H54 (cell line): ENCODE results near the gene COG2.
"Not testable (repeated sequence)": the region's sequence is repeated elsewhere in the genome, so short reads cannot be mapped to it uniquely, and the experiment has no call there.

ENCODE experiments used
- DNase-seq: peaks from one replicate; pipeline ENCODE4 v3.0.0; 2011; ENCODE audit warnings: low spot score, mixed read lengths; ENCODE audit not compliant: insufficient read length
- FAIRE-seq: peaks from 3 replicates; lab custom pipeline; 2011; peaks lifted over from hg19 to GRCh38; lab: Jason Lieb, UNC
- POLR2A ChIP-seq: IDR thresholded peaks from 2 replicates; pipeline ENCODE4 v1.6.1; 2011; ENCODE audit warnings: low read depth, mild to moderate bottlenecking, low read length

COG2 gene

DNA sequence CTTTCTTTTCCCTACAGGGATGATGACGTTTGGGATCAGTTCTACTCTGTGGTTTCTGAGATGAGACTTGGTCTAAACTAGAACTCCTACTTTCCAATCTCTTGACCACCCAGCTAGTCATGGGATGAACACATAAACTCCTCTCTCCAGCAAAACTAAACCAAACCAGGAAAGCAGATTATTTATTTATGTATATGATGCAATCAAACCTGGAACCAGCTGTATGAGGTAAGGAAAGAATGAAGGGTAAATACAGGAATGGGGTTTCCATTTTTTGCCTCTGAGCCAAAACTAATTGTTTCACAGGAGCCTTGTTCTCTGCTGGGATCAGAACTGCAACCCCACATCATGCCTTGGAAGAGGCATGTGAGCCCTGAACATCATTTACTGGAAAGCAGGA lies 75.0 kb downstream of the COG2 start:
- FAIRE-seq: no peak
- no peak for DNase-seq
- no peak for TF ChIP-seq POLR2A

DNA sequence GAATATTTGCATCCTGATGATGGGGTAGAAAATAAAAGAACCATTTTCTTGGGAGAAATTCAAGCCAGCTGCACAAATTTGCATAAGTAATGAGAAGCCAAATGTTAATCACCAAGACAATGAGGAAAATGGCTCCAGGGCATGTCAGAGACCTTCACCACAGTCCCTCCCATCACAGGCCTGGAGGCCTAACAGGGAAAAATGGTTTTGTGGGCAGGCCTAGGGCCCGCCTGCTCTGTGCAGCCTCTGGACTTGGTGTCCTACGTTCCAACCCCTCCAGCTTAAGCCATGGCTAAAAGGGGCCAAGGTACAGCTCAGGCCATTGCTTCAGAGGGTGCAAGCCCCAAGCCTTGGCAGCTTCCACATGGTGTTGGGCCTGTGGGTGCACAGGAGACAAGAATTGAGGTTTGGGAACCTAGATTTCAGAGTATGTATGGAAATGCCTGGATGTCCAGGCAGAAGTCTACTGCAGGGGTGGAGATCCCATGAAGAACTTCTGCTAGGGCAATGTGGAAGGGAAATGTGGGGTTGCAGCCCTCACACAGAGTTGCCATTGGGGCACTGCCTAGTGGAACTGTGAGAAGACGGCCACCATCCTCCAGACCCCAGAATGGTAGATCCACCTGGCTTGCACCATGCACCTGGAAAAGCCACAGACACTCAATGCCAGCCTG lies 79.7 kb downstream of the COG2 start:
- FAIRE-seq, DNase-seq: not testable (repeated sequence)

DNA sequence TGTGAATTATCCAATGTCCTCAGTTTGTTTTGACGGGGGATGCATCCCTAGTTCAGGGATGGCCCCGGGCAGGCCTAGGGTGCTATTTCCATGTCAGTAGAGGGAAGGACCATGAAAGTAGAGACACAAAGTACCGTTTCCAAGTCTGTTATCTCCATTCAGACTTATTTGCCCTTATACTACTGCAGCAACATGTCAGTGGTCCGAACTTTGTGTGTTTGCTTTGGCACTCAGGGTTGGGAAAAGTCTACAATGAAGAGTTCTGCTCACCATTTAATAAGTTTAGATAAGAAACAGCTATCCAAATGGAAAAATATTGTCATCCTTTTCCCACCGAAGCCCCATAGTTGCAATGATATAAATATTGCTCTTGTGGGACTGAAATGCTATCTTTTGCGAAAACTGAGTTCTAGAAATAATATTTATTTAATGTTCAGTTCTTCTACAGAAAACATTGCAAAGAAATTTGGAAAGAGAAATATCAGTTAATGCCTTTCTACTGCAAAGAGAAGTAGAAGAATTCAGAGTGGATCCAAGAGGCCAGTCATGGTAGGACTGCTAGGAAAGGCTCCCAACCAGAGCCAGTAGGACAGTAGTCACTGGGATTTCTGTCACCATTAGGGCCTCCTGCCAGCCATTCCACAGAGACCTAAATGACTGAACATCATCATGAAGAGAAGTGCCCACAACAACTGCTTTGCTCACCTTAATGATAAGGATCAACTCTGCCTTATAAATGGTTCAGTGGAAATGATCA lies 83.2 kb downstream of the COG2 start:
- no peak for DNase-seq
- TF ChIP-seq POLR2A: no peak
- no peak for FAIRE-seq

DNA sequence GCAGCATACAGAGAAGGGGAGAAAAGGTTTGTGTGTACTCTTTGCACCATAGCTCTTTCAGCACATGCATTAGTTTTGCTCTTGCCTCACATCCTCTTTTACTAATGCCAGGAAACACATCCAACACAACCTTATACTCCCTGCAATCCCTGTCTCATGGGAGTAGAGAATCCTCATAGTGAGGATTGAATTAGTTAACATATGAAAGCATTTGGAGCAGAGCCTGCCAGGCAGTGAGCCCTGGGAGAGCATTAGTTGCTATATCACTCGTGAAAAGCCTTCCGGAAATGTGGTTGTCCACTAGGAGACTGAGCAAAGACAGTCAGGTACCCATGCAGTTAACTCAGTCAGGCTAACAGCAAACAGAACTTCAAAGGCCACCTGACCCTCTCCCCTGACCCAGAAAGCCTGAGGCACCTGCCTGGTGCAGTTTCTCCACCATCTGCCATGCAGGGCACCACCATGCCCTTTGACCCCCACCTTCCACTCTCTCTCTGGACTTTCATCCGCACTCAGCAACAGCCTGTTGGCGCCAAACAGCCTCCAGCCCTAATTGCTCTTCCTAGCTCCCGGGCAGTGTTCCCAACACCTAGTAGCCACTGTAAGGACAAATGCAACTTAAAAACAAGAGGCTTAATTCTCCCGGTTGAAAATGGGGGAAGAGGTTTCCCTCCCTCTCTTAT lies 86.6 kb downstream of the COG2 start:
- no peak for FAIRE-seq
- no peak for DNase-seq
- TF ChIP-seq POLR2A: no peak

DNA sequence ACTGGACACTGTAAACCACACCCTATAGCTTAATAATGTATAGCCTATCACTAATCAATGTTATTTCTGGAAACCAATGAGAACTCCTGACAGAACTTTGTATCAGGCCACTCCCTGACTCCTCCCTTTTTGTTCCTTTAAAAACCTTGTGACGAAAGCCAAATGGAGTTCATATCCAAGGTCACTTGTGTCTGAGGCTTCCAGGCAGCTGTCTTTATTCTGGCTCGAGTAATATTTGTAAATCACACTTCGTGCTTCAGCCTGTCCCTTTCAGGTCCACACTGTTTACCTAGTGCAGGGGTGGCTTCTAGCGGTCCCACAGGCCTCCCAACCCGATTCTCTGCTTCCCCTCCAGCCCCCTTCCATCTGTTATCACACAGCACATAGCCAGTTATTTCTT lies 88.7 kb downstream of the COG2 start:
- DNase-seq (no peak), FAIRE-seq (no peak)
- TF ChIP-seq POLR2A: no peak

DNA sequence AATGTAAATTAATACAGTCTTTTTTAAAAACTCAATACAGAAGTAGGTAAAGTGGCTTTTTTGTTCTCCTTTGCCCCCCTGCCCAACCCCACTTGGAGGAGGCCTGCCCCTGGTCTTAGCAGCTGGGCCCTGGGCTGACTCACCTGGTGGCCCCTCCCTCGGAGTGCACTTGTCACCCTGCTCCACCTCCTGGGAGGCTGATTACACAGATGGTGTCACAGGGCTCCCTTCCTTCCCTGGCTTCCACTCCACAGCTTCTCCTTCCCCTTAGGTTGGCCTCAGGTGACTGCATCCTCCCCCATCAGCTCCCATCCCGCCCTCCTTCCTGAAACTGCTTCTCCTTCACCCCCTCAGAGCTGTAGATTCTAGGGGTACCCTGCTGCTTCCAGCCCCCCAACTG lies 93.2 kb downstream of the COG2 start:
- TF ChIP-seq POLR2A: no peak
- DNase-seq: no peak
- FAIRE-seq: no peak

DNA sequence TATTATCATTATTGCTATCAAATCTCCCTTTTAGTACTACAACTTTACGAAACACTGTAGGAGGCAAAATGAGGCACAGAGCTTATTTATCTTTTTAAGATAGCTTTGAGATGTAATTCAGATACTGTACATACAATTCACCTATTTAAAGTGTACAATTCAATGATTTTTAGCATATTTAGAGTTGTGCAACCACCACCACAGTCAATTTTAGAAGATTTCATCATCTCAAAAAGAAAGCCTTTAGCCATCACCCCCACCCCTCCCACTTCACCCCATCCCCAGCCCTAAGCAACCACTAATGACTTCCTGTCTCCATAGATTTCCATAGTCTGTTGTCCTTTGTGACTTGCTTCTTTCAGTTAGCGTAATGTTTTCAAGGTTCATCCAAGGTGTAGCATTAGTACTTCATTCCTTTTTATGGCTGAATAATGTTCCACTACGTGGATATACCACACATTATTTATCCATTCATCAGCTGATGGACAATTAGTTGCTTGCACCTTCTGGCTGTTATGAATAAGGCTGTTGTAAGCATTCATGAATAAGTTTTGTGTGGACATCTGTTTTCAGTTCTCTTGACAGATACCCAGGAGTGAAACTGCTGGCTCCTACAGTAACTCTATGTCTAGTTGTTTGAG lies 95.5 kb downstream of the COG2 start:
- no peak for FAIRE-seq

DNA sequence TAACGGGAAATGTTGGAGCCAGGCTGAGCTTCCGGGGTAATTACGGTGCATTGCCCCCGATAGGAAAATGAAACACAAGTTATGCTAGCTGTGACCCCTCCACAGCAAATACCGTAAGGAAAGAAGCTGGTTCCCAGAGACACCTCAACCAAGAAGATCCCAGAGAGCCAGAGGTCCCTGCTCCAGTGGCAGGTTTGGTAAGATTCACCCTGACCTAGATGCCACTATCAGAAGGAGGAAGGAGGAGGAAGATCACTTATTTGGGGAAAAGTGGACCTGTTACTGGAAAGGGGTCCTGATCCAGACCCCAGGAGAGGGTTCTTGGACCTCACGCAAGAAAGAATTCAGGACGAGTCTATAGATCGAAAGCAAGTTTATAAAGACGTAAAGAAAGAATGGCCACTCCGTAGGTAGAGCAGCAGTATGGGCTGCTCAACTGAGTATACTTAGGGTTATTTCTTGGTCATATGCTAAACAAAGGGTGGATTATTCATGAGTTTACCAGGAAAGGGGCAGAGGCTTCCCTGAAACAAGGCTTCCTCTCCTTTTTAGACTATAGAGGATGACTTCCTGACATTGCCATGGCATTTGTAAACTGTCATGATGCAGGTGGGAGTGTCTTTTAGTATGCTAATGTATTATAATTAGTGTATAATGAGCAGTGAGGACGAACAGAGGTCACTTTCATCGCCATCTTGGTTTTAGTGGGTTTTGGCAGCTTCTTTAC lies 97.4 kb downstream of the COG2 start:
- no peak for FAIRE-seq
- no peak for DNase-seq
- TF ChIP-seq POLR2A: no peak

More for the DNA sequence above, 95.5 kb downstream of the COG2 start:
- no peak for TF ChIP-seq POLR2A
- DNase-seq: no peak
